AG04450 (cell line): ENCODE measurements around the gene VRTN. TPM values are rescaled to one million over a fixed set of nuclear protein-coding genes. Genes with fewer than 3 reads are reported as not detected.

Source experiments
- CTCF ChIA-PET: fragments of 300-600, 350-600 bp; formaldehyde crosslinking; extraction: SDS; loops from one replicate; lab custom pipeline; 2022; ENCODE audit warnings: antibody characterized with exemption, inconsistent platforms; lab: Charles Lee
- POLR2A ChIA-PET: fragments of 350-600 bp; formaldehyde crosslinking; extraction: SDS; loops from one replicate; lab custom pipeline; 2021; ENCODE audit warnings: antibody characterized with exemption, inconsistent platforms; lab: Yijun Ruan, JAX
- DNase-seq: peaks from one replicate; pipeline ENCODE4 v3.0.0-alpha.2; 2011; ENCODE audit warnings: low read depth, low spot score
- H3K27ac ChIP-seq: one replicate; pipeline ENCODE4 v1.5.1; 2012; ENCODE audit warnings: low read depth, low read length, control low read depth
- H3K27me3 ChIP-seq: one replicate; pipeline ENCODE4 v1.6.0; 2012; ENCODE audit warnings: low read length; ENCODE audit not compliant: control insufficient read depth, insufficient read depth
- H3K4me3 ChIP-seq: 2 replicates; pipeline ENCODE4 v1.5.1; 2011; ENCODE audit warnings: mild to moderate bottlenecking, low read depth, low read length, control low read depth
- H3K9me3 ChIP-seq: 2 replicates; pipeline ENCODE4 v1.5.1; 2012; ENCODE audit warnings: low read length; ENCODE audit not compliant: control insufficient read depth, insufficient read depth
- polyA plus RNA-seq: library from polyadenylated mRNA; depleted of rRNA; stranded (reverse); fragments of >200 nt; gene quantifications from 2 replicates; pipeline ENCODE4 v1.2.3, GENCODE V29; 2011
- TF ChIP-seq, protein P1 (sequence below): IDR thresholded peaks from 2 replicates; pipeline ENCODE4 v1.5.1; 2011; ENCODE audit warnings: low read depth, low read length, control low read depth, inconsistent platforms

Gene VRTN
- polyA plus RNA-seq, 1 experiment = not detected

DNA sequence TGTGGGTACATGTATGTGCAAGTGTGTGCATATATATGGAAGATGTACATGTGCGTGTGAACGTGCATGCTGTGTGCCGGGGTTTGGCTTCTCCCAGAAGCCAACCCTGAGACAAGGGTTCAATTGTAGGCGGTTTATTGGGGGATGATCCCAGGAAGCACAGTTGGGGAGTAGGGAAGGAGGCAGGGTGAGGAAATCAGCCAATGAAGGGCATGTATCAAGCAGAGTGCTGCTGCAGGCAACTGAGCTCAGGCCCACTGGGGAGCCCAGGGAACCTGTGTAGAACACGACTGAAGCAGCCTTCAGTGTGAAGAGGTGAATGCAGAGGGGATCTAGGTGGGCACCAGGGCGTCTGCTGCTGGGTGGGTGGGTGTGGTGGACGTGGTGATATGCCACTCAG is 56.2 kb downstream of the VRTN start:
- TF ChIP-seq, protein P1, sequence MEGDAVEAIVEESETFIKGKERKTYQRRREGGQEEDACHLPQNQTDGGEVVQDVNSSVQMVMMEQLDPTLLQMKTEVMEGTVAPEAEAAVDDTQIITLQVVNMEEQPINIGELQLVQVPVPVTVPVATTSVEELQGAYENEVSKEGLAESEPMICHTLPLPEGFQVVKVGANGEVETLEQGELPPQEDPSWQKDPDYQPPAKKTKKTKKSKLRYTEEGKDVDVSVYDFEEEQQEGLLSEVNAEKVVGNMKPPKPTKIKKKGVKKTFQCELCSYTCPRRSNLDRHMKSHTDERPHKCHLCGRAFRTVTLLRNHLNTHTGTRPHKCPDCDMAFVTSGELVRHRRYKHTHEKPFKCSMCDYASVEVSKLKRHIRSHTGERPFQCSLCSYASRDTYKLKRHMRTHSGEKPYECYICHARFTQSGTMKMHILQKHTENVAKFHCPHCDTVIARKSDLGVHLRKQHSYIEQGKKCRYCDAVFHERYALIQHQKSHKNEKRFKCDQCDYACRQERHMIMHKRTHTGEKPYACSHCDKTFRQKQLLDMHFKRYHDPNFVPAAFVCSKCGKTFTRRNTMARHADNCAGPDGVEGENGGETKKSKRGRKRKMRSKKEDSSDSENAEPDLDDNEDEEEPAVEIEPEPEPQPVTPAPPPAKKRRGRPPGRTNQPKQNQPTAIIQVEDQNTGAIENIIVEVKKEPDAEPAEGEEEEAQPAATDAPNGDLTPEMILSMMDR = no peak
- Histone ChIP-seq H3K27me3 (peaks cover 43% of the 10 kb centered on the region), H3K4me3 (no peak overlapping the region), H3K27ac (no peak overlapping the region), H3K9me3 (no peaks in the 10 kb centered on the region; the same call in 1 of the 2 replicates)
- CTCF ChIA-PET = no interaction called here
- DNase-seq = no peak
- POLR2A ChIA-PET = no interaction called here

DNA sequence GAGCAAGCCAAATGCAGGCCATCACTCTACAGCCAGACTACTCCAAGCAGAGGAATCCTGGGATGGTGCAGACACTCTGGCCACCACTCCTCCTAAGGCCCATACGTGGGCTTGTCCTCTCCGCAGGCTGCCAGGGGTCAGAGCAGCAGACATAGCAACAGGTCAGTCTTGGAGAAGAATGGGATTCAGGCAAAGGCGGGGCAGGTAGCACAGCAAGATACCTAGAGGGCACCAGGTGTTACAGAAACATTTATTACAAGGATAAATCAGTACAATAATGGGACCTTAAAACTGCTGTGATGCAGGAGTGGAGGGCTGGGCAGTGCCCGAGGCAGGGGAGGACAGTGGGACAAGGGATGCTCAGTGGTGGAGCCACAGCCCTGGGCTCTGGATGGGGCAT is 57.4 kb downstream of the VRTN start:
- no peak for DNase-seq
- TF ChIP-seq, protein P1 = no peak
- Histone ChIP-seq H3K27ac (no peak overlapping the region), H3K9me3 (no peaks in the 10 kb centered on the region; the same call in 1 of the 2 replicates), H3K27me3 (peaks cover 40% of the 10 kb centered on the region), H3K4me3 (no peak overlapping the region)
- ChIA-PET CTCF (no interaction called here), POLR2A (no interaction called here)

DNA sequence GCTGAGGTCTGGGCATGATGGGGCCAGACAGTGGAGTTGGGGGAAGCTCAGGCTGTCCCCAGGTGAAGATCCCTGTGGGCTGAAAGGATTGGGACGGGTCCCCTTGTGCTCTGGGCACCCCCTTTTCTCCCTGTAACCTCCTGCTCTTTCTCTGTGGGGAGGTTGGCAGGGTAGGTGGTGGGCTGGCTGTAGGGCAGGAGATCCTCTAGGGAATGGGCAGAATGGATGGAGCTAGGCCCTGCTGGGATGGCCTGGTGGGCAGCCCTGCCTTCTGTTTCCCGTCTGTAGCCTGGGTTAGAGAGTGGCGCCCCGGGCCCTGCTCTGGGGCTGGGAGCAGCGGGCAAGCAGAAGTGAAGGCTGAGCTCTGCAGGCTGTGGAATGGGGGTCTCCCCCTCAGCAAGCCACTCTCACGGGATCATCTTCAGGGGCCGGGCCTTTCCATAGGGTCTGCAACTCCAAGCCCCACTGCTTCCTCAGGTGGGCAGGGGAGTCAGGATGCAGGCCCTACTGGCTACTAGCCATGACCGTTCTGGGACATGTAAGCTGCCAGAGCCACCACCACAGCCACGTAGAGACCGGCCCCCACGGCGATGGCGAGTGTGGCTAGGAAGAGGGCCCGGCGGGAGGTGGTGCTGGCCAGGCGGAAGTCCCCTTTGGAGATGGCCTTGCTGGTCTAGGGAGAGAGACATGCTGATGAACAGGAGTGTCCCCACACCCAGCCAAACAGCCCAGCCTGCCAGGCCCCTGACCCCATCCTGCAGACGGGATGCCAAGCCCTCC is 58.9 kb downstream of the VRTN start:
- ChIA-PET CTCF (no interaction called here), POLR2A (interaction anchor here (0.6 kb wide), 1 partner anchor 87 kb away, joined by 3 read pairs; no protein-coding TSS in a partner anchor)
- H3K9me3 ChIP-seq = no peaks in the 10 kb centered on the region; the same call in 1 of the 2 replicates
- no peak overlapping the region for H3K27ac ChIP-seq
- TF ChIP-seq, protein P1 = no peak
- peaks cover 33% of the 10 kb centered on the region for H3K27me3 ChIP-seq
- no peak for DNase-seq
- H3K4me3 ChIP-seq = no peak overlapping the region

DNA sequence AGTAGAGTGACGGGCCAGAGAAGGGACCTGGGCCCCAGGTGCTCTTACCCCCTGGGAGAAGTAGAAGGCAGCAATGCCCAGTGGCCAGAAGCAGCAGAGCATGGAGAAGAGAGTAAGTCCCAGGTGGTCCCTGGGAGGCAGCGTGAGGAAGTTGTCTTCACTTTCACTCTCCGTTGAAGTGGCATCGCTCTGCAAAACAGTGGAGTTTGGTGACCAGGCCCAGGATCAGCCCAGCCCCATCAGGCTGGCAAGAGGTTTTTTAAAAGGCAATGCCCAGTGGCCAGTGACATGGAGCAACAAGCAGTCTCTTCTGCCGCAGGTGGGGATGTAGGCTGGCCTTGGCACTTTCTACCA is 59.5 kb downstream of the VRTN start:
- TF ChIP-seq, protein P1 = no peak
- ChIA-PET CTCF (no interaction called here), POLR2A (interaction anchor here (0.6 kb wide), 1 partner anchor 88 kb away, joined by 3 read pairs; no protein-coding TSS in a partner anchor)
- DNase-seq = no peak
- Histone ChIP-seq H3K9me3 (no peaks in the 10 kb centered on the region; the same call in 1 of the 2 replicates), H3K27ac (no peak overlapping the region), H3K4me3 (no peak overlapping the region), H3K27me3 (peaks cover 33% of the 10 kb centered on the region)

DNA sequence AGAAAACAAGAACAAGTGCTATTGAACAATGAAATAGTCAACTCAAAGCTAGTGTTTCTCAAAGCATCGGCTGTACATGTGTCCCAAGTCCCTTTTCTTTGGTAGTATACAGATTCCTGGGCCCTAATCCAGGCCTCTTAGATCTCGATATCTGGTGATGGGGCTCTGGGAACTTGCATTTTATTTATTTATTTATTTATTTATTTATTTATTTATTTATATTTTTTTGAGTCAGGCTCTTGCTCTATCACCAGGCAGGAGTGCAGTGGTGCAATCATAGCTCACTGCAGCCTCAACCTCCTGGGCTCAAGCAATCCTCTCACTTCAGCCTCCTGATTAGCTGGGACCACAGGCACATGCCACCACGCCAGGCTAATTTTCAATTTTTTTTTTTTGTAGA is 60.6 kb downstream of the VRTN start:
- no peaks in the 10 kb centered on the region; the same call in 1 of the 2 replicates for H3K9me3 ChIP-seq
- DNase-seq = no peak
- ChIA-PET POLR2A (no interaction called here), CTCF (no interaction called here)
- TF ChIP-seq, protein P1 = no peak
- peaks cover 41% of the 10 kb centered on the region for H3K27me3 ChIP-seq
- no peak overlapping the region for H3K4me3 ChIP-seq
- no peak overlapping the region for H3K27ac ChIP-seq
